ENCODE results near the gene TRNP1.

- TF ChIP-seq GATA3 (IDR thresholded peaks at IDR 0.05; ENCODE audit: low read depth, low read length) (no peak), GATA2 (IDR thresholded peaks at IDR 0.05; ENCODE audit: low read depth, low read length) (no peak)
Observed at GRCh38 chr1:27011976-27012563, 18.6 kb downstream of the TRNP1 start.

Data from SH-SY5Y (cell line).